Fibroblast of skin of back (primary cell): ENCODE results near the gene EEPD1.
"Not testable (repeated sequence)": the region's sequence is repeated elsewhere in the genome, so short reads cannot be mapped to it uniquely, and the experiment has no call there.

Experiments
- DNase-seq: peaks from one replicate; pipeline ENCODE4 v3.0.0-alpha.2; 2013

The EEPD1 gene

DNA sequence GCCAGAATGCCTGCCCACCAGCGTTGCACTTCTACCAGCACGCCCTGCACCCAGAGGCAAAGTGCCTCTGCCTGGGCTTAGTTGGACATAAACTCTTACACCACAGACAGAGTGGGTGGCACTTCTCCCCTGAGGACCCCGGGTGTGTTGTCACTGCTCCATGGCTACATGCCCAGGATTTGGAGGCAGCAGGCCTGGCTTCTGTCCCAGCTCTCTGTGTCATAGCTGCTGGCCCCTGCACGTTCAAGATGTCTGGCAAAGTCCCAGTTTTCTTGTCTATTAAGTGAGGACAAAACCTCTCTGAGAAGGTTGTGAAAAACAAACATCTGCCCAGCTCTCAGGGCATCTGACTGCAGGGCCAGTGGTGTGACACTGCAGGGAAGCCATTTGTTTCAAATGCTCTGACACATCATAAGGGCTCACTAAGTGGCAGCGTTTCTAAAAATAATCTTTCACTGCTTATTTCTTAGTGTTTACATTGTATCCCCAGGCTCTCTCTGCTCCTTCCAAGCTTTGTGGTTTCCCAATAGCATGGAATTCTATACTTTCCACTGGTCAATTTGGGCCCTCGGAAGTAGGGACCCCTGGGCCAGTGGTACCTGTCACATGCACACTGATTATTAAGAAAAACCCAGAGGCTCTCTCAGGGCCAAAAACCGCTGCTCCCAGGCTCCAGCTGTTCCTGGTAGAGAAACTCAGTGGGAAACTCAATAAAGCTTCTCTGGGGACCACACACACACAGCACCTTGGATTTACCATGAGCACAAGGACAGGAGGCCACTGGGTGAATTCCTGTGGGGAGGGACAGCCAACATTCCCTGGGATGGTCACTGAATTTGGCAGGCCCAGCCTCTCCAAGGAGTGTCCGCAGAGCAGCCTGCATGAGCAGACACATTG is 150.4 kb downstream of the EEPD1 start:
- DNase-seq: peak; percentile 99

DNA sequence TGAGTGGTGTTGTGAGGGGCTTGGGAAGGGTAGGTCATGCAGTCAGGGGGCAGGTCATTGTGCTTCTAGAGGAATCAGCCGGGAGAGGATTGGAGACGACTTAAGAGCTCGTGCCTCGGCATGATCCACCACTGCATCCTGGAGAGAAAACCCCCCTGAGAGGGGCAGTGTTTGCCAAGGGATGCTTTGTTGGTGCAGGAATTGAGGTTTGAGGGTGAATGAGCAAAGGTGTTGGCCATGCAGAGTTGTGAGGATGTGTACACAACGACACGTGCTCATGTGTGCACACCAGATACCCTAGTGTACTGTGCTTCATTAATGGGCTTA is 151.0 kb downstream of the EEPD1 start:
- no peak for DNase-seq

DNA sequence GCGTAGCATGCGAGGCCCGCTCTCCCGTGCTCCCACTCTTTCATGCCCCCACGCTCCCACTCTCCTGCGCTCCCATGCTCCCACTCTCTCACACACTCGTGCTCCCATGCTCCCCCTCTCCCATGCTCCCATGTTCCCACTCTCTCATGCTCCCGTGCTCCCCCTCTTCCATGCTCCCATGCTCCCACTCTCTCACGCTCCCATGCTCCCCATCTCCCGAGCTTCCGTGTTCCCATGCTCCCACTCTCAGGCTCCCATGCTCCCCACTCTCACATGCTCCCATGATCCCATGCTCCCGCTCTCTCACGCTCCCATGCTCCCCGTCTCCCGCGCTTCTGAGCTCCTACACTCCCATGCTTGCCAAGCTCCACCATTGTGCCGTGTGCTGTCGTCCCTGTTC is 152.2 kb downstream of the EEPD1 start:
- no peak for DNase-seq

DNA sequence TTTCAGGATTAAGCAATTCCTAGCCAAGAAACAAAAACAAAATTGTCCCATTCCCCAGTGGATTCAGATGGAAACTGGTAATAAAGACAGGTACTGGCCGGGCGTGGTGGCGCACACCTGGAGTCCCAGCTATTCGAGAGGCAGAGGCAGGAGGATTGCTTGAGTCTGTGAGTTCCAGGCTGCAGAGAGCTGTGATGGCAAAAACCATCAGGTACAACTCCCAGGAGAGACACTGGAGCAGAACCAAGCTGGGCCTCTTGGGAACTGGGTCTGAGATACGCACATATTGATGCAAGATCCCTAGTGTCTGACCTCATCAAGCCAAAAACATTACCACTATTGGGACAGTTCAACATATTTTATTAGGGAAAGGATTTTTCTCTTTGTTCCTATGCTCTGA is 152.6 kb downstream of the EEPD1 start:
- DNase-seq: no peak

DNA sequence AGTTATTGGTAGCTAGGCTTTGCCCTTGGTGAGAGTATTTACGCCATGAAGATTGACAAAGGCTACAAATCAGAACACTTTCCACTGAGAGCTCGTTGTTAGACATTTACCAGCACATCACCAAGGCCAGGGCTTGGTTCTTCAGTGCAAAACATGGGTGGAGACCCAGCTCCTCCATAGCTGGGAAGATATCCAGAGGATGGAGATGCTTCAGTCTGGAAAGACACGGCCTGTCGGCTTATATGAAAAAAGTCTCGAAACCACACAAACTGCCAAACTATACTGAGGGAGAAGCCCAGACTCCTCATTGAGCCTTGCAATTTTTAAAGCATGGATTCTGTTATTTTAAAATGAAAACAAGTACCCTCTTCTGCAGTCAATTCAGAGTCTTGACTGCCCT is 153.2 kb downstream of the EEPD1 start:
- no peak for DNase-seq

DNA sequence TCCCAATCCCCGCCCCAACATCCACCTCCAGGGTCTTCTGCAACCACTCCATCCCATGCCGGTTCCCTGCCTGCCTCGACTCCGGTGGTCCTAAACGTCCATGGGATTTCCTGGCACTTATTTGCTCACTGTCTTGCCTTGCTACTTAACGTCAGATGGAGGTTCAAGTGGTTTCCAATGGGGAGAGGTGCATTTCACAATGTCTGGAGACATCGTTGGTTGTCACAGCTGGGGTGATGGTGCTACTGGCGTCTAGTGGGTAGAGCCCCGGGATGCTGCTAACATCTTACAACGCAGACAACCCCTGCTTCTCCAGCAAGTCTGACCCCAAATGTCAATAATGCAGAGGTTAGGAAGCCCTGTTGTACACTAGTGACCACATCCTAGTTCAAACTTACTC is 153.7 kb downstream of the EEPD1 start:
- DNase-seq: no peak

DNA sequence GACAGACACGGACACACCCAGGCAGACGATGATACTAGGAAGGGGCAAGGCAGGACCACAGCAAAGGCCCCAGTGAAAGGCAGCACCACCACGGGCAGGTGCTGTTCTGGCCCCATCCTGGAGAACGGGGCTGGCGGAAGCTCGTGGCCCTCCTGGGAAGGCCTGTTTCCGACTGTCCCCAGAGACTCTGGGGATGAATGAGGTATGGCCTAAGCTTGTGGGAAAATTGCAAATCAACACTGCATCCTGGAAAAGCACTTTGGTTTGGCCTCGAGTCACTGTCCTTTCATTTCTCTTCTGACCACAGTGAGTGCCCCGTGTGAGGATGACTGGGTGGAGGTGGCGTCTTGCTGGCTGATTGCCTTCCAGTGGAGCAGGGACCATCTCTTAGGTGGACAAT is 155.0 kb downstream of the EEPD1 start:
- peak; percentile 59 for DNase-seq

DNA sequence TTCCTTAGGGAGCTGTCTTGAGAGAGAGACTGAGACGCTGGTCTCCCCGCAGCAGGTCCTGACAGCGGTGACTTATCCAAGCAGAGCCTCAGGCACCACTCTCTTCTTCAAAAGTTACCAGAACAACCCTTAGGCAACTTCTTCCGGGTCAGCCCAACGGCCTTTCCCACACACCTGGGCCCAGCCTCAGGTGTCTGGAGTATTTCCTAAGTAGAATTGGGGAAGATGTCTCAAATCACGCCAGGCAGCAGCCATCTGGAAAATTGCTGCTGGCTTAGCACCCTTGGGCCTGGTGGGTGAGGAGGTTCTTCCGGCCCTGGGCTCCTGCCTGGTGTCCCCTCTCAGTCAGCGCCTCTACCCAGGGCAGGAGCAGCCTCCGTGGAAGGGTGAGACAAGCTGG is 156.2 kb downstream of the EEPD1 start:
- DNase-seq: no peak

DNA sequence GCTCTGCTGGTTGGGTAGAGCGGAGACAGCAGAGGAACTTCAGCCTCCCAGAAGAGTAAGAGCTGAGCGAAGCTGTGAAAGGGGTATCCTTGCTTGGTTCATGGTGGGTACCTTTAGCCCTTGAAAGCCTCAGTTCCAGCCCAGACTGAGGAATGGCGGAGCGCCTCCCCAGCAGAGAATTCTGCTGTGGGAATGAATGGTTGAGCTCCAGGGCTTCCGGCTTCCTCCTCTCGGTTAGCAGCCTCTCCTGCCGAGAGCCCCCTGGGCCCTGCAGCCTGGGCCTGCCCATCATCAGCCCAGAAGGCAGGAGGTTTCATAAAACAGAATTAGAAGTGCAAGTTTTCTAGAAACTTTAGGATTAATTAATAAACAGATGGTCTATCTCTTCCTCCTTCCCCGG is 156.7 kb downstream of the EEPD1 start:
- DNase-seq: no peak

DNA sequence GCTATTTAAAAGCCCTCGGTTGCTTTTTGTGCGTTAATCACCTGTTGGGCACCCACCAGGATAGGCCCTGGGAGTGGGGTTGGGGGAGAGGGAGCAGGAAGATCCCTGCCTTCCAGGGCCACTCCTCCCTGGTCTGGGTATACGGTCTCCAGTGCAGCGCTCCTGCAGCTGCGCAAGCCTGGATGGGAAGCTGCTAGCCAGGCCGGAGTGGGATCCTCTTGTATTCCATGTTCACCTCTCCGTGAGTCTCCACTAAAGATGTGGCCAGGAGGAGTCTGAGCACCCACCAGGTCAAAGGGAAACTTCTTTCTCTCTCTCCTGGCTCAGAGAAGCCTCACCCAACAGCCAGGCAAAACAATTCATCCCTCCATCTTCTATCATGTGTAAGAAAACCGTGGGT is 157.8 kb downstream of the EEPD1 start:
- no peak for DNase-seq

DNA sequence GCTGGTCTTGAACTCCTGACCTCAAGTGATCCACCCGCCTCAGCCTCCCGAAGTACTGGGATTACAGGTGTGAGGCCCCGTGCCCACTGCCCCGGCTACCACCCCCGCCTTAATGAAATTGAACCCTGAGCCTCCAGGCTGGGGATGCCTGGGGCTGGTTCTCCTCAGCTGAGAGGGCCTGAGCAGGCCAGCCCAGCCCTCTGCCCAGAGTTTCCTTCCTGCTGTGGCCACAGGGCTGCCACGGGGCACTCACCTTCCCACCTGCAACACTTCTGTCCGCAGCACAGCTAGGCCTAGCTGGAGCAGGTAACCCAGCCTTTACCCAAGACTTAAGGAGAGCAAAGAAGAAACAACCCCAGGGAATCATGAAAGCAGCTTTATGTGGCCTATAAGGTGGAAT is 158.5 kb downstream of the EEPD1 start:
- DNase-seq: no peak

DNA sequence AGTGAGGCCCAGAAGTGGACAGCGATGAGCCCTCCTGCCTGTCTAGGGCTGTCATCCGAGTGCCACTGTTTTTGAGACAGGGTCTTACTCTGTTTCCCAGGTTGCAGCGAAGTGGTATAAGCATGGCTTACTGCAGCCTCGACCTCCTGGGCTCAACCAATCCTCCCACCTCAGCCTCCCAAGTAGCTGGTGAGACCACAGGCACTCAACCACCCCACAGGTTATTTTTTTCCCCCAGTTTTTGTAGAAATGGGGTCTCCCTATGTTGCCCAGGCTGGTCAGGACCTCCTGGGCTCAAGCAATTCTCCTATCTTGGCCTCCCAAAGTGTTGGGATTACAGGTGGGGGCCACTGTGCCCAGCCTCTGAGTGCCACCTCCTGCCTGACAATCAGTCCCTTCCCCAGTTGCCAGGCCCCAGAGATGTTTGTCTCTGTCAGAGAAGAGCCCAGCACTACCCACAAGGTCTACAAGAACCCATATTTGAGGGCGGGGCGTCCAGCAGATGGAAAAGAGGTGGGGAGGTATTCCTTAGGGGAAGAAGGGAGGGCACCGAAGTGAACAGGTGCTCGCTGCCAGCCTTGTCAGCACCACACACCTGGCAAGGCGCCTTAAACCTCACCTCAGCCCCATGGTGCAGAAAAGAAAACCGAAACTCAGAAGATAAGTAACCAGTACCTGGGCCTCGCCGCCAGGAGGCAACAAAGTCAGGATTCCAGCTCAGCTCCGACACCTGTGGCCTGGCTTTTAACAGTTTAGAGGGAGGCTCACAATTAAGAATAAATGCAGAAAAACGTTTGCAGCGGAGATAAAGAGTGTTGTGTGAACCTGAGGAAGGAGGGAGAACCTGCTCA is 159.2 kb downstream of the EEPD1 start:
- DNase-seq: no peak

DNA sequence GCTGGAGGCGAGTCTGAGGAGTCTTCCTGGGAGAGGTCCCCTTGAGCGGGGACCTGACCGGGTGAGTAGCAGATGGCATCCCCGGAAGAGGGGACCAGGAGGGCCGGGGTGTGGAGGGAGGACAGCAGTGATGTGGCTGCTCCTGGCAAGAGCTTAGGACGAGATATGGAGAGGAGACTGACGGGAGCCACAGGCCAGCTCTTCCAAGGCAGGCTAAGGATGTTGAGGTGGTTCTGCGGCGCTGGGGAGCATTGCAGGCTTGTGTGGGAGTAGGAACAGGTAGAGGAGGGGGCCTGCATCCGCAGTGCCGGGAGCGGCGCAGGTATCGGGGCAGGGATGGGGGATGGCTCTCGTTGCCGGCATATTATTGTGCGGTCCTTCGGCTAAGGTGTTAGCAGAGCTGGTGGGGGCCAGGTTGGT is 159.9 kb downstream of the EEPD1 start:
- no peak for DNase-seq

DNA sequence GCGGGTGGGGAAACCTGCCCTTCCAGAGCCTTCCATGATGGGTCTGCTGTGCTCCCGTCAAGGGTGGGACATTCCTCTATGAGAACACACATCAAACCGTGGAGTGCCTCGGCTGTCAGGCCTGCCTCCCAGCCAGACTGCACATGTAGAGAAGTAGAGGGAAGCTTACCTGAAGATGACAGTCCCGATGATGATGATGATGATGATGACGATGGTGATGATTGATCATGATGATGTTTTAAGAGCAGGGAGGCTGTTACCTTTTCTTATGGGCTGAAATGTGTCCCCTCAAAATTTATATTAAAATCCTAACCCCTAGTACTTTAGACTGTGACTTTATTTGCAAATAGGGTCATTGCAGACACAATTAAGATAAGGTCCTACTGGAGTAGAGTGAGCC is 160.6 kb downstream of the EEPD1 start:
- no peak for DNase-seq

DNA sequence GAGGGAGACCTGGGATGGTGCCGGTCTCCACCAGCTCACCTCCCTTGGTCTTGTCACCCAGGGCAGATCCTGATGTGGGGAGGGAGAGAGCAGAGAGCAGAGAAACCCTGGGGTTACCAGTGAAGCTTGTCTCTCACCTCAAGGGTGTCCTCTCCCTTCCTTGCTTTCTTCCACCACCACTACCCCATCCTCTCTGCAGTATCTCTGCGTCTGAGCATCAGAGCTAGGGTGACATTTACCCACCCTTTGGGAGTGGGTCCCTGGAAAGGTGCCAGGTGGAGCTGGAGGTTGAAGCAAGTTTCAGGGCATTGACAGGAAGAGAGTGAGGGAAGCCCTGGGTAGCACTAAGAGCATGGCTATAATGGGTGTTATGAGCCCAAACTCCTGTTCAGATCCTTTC is 161.4 kb downstream of the EEPD1 start:
- DNase-seq: no peak

DNA sequence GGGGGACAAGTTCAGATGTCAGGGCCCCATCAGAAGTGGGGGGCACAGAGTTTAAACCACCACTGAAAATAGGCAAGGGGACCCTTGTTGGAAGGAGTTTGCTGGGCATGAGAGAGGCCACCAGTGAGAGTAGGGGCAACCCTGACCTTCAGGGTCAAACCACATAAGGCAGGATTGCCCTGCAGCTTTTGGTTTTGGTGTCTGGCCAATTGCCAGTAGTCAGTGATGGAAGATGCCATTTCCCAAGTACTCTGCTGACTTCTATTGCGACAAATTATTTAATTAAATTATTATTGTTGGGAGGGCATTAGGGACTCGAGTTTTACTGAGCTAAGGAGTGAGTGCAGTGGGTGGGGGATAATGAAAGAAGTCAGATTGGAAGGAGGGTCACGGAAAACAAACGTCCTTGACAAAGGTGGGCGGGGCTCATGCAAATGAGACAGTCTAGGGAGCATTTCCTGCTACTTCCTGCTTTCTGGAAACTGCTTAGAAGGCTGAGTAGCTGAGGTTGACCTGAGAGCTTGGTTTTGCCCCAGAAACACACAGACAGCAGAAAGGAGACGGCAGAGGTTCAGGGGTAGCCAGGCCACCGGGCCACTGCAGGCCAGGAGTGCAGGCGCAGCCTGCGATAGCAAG is 162.4 kb downstream of the EEPD1 start:
- DNase-seq: no peak

DNA sequence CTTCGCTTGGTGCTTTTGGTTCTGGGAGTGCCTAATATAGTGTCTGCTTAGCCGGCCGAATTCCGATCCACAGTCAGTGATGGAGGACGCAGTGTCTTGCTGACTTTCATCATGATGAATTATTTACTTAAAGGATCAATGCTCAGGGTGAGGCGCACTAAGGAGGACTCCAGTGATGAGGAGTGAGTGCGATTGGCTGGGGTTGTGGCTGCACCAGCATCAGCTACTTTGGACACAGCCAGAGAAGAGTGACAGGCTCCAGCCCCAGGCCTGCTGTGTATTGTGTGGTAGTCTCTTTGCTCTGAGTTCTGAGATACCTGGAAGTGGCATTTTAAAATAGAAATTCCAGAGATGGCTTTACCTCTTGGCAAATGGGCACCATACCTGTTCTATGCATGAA is 163.3 kb downstream of the EEPD1 start:
- no peak for DNase-seq

DNA sequence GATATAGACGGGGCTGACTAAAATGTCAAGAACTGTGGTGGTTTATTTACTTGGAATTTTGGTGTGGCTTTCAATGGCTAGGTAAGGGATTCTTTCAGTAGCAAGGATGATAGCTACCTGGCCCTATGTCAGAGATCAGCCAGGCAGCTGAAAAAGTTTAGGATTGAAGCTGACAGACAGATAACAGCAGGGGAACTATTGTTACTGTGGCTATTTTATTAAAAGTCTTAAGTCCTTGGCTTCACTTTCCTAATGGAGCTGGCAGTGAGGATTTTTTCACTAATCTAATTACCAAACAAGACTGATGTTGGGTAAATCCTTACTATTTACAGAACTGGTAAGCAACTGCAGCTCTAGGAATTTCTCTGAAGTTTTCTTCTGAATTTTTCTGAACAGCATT is 164.2 kb downstream of the EEPD1 start:
- DNase-seq: no peak

DNA sequence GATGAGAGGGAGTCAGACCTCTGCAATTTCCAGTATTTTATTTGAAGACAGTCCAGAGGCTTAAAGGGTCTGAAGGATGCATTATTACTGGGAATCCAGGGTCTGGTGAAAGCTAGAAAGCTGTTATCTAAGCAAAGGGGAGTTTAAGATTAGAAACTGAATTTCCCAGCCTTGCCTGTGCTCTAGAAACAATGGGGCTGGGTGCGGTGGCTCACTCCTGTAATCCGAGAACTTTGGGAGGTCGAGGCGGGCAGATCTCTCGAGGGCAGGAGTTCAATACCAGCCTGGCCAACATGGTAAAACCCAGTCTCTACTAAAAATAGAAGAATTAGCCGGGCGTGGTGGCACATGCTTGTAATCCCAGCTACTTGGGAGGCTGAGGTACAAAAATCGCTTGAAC is 165.1 kb downstream of the EEPD1 start:
- no peak for DNase-seq

DNA sequence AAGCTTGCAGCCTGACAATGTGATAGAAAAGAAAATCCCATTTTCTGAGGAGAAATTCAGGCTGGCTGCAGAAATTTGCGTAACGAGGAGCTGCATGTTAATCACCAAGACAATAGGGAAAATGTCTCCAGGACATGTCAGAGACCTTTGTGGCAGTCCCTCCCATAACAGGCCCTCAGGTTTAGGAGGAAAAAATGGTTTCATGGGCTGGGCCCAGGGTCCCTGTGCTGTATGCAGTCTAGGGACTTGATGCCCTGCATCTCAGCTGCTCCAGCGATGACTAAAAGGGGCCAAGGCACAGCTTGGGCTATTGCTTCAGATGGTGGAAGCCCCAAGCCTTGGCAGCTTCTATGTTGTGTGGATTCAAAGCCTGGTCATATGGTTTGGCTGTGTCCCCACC is 168.2 kb downstream of the EEPD1 start:
- not testable (repeated sequence) for DNase-seq

DNA sequence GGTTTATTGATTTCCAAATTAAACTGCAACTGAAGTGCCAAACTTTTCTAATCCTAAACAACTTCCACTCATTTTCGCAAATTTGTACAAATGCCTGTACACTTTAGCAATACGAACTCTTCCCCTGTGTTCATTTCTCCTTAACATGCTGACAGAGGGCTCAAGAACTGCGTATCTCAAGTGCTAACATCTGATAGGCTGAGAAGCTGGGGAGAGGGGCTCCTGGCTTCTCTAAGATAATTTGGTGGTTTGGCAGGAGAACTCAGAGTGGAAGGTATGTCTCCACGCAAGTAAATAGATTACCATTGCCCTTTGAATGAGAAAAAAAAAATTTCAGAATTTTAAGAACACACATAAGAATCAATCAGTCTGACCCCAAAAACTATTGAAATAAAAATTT is 183.3 kb downstream of the EEPD1 start:
- no peak for DNase-seq

DNA sequence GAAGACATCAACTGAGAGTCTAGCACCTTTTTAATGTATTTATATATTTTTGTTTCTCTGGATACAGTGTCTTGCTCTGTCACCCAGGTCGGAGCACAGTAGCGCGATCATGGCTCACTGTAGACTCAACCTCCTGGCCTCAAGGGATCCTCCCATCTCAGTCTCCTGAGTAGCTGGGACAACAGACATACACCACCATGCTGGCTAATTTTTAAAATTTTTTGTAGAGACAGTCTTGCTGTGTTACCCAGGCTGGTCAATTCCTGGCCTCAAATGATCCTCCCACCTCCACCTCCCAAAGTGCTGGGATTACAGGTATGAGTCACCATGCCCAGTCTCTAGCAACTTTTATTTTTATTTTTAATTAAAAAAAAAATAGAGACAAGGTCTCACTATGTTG is 185.2 kb downstream of the EEPD1 start:
- no peak for DNase-seq

DNA sequence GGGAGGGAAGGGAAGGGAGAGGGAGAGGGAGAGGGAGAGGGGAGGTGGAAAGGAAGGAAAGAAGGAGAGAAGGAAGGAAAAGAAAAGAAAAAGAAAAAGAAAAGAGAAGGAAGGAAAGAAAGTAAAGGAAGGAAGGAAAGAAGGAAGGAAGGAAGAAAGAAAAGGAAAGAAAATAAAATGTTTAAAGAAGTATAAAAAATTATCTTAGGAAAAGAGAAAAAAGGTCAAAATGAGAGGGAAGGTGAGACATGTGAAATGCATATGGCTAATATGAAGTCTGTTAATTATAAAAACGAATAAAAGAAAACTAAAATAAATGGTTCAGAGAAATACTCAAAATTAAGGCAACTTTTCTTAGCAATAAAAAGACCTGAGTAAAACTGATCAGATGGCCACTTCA is 190.5 kb downstream of the EEPD1 start:
- no peak for DNase-seq

DNA sequence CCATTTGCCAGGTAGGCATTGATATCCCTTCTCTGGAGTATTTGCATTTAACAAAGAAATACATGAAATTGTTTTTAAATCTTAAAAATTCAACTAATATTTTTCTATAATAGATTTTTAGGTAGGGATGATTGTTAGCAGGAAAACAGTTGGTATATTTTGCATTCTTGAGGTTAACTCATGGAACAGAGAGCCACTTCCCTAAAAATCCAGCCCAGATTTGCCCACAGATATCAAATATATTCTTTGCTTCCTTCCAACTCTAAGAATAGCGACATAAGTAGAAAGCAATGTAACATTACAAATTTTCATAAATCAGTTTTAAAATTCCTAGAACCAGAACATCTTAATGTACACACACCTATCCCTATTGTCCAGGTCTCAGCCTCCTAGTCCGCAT is 191.6 kb downstream of the EEPD1 start:
- no peak for DNase-seq
